HepG2 (cell line): ENCODE results near the gene BAIAP3. TPM values are rescaled to one million over a fixed set of nuclear protein-coding genes. Genes with fewer than 3 reads are reported as not detected.
A peak's percentile ranks its signal among the peaks of the same experiment; 100 is the strongest.

Experiments used
- ARID2 ChIP-seq: sonication (generic); formaldehyde crosslinking; IDR thresholded peaks from 2 replicates; pipeline ENCODE4 v1.8.1; 2022; ENCODE audit warnings: mild to moderate bottlenecking, missing genetic modification reagents, borderline replicate concordance
- ARNT ChIP-seq: fragments of 450-650 bp; IDR thresholded peaks from 2 replicates; pipeline ENCODE4 v1.6.1; 2017
- ESRRA ChIP-seq: sonication (generic); formaldehyde crosslinking; IDR thresholded peaks from 2 replicates; pipeline ENCODE4 v1.5.1; 2020; ENCODE audit warnings: mild to moderate bottlenecking, low read depth, missing genetic modification reagents
- HOXA9 ChIP-seq: sonication (generic); formaldehyde crosslinking; IDR thresholded peaks from 2 replicates; pipeline ENCODE4 v1.8.1; 2022; ENCODE audit warnings: missing genetic modification reagents, mild to moderate bottlenecking, moderate library complexity, borderline replicate concordance
- MXD4 ChIP-seq: IDR thresholded peaks from 2 replicates; pipeline ENCODE4 v1.6.1; 2016; ENCODE audit warnings: mild to moderate bottlenecking, missing biosample characterization, missing genetic modification reagents
- NFRKB ChIP-seq: fragments of 450-650 bp; IDR thresholded peaks from 2 replicates; pipeline ENCODE4 v1.6.1; 2017
- NR1H2 ChIP-seq: sonication (generic); formaldehyde crosslinking; IDR thresholded peaks from 2 replicates; pipeline ENCODE4 v1.8.1; 2022; ENCODE audit warnings: low read depth, missing genetic modification reagents, borderline replicate concordance
- NR2C2 ChIP-seq: sonication (generic); formaldehyde crosslinking; IDR thresholded peaks from 2 replicates; pipeline ENCODE4 v1.4.0; 2020; ENCODE audit warnings: missing genetic modification reagents, mild to moderate bottlenecking, moderate library complexity, borderline replicate concordance
- RELA ChIP-seq: sonication (generic); formaldehyde crosslinking; IDR thresholded peaks from 2 replicates; pipeline ENCODE4 v1.4.0; 2020; ENCODE audit warnings: missing genetic modification reagents
- TP53 ChIP-seq: sonication (generic); formaldehyde crosslinking; conservative IDR thresholded peaks from 2 replicates; pipeline ENCODE4 v1.4.0; 2020; ENCODE audit warnings: missing genetic modification reagents
- ZBTB7B ChIP-seq: sonication (generic); formaldehyde crosslinking; IDR thresholded peaks from 2 replicates; pipeline ENCODE4 v1.4.0; 2020; ENCODE audit warnings: missing genetic modification reagents
- ZC3H13 ChIP-seq: sonication (generic); formaldehyde crosslinking; IDR thresholded peaks from 2 replicates; pipeline ENCODE4 v1.8.1; 2023; ENCODE audit warnings: mild to moderate bottlenecking, missing genetic modification reagents, moderate library complexity
- ZFP62 ChIP-seq: sonication (generic); formaldehyde crosslinking; IDR thresholded peaks from 2 replicates; pipeline ENCODE4 v1.4.0; 2020; ENCODE audit warnings: missing genetic modification reagents
- ZFX ChIP-seq: sonication (generic); formaldehyde crosslinking; IDR thresholded peaks from 2 replicates; pipeline ENCODE4 v1.4.0; 2020; ENCODE audit warnings: mild to moderate bottlenecking, low read depth, missing genetic modification reagents, moderate library complexity
- ZNF430 ChIP-seq: sonication (generic); formaldehyde crosslinking; IDR thresholded peaks from 2 replicates; pipeline ENCODE4 v1.9.0; 2021; ENCODE audit warnings: mild to moderate bottlenecking, missing genetic modification reagents
- ZNF441 ChIP-seq: sonication (generic); formaldehyde crosslinking; IDR thresholded peaks from 2 replicates; pipeline ENCODE4 v1.7.0; 2021; ENCODE audit warnings: missing genetic modification reagents, borderline replicate concordance
- ZNF761 ChIP-seq: sonication (generic); formaldehyde crosslinking; conservative IDR thresholded peaks from 2 replicates; pipeline ENCODE4 v1.4.0; 2020; ENCODE audit warnings: mild to moderate bottlenecking, missing genetic modification reagents
- ZNF790 ChIP-seq: sonication (generic); formaldehyde crosslinking; IDR thresholded peaks from 2 replicates; pipeline ENCODE4 v1.8.0; 2022; ENCODE audit warnings: missing genetic modification reagents, mild to moderate bottlenecking, borderline replicate concordance
- polyA plus RNA-seq, 8 experiments: library from polyadenylated mRNA; depleted of rRNA in 3 of 8; stranded (reverse) in 7 of 8; unstranded in 1 of 8; fragments of >200 nt; fragmentation: Illumina TruSeq in 4 of 8; extraction: Trizol in 4 of 8; gene quantifications; 2 replicates each; pipeline versions ENCODE4 v1.2.1 to v1.2.3, GENCODE V29; 2011 to 2016; ENCODE audit warnings: low read depth in 4 of 8, missing spikeins in 1 of 8, mixed read lengths in 1 of 8; ENCODE audit not compliant: insufficient read depth in 1 of 8
- total RNA-seq, 5 experiments: library from RNA; depleted of rRNA; stranded (reverse); fragments of >200 nt; fragmentation: Illumina TruSeq; extraction: Trizol; gene quantifications; 2 replicates each; pipeline ENCODE4 v1.2.3, GENCODE V29; 2016; ENCODE audit warnings: low read depth in 1 of 5
- TF ChIP-seq, protein P1 (sequence below): fragments of 450-650 bp; IDR thresholded peaks from 2 replicates; pipeline ENCODE4 v1.6.1; 2017; ENCODE audit warnings: mild to moderate bottlenecking
- TF ChIP-seq, protein P2 (sequence below): sonication (generic); formaldehyde crosslinking; IDR thresholded peaks from 2 replicates; pipeline ENCODE4 v1.4.0; 2020; ENCODE audit warnings: mild to moderate bottlenecking, low read depth, missing genetic modification reagents
- TF ChIP-seq, protein P3 (sequence below): fragments of 450-650 bp; IDR thresholded peaks from 2 replicates; pipeline ENCODE4 v1.6.1; 2017
- TF ChIP-seq, protein P4 (sequence below): sonication (generic); formaldehyde crosslinking; IDR thresholded peaks from 2 replicates; pipeline ENCODE4 v1.4.0; 2020; ENCODE audit warnings: missing genetic modification reagents
- TF ChIP-seq, protein P5 (sequence below): sonication (generic); formaldehyde crosslinking; IDR thresholded peaks from 2 replicates; pipeline ENCODE4 v1.5.0; 2020; ENCODE audit warnings: missing genetic modification reagents

The BAIAP3 gene
- total and polyA plus RNA-seq, 2 of the 13 experiments (the other 11 are each of a cell fraction or from before 2014, with no cell fraction given): 3.2 to 5.7 TPM

DNA sequence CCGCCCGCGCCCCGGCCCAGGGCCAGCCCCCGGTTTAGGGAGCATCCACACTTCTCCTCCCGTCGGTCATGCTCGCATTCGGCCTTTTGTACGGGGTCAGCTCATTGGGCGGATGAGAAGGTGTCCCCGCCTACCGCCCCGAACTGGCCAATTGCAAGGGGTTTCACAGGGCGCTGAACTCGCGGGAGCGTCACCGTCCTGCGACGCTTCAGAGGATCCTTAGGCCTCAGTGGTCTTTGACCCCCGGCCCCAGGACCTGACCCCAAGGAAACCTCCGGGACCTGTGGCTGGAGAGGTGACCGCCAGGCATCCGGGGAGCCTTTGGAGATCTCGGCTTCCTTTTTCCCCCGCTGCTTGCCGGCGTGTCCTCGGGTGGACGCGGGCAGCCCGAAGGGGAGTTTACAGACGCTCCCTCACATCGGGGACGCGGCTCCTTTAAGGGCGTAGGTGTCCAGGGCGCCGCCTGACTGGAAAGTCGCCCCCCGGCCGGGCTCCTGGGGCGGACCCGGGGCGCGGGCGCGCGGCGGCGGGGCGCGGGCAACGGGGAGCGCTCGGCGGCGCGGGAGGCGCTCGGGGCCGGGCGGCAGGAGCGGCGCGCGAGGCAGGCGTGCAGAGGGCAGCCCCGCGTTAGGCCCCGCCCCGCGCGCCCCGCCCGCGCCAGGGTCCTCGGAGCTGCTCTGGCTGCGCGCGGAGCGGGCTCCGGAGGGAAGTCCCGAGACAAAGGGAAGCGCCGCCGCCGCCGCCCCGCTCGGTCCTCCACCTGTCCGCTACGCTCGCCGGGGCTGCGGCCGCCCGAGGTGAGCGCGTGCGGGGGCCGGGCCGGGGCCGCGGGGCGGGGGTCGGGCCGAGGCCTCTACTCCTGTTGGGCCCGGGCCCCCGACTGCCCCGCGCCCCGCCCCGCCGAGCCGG lies 24.2 kb upstream of the BAIAP3 start, which contains the start of gene UBE2I (continued):
- TF ChIP-seq, protein P1, sequence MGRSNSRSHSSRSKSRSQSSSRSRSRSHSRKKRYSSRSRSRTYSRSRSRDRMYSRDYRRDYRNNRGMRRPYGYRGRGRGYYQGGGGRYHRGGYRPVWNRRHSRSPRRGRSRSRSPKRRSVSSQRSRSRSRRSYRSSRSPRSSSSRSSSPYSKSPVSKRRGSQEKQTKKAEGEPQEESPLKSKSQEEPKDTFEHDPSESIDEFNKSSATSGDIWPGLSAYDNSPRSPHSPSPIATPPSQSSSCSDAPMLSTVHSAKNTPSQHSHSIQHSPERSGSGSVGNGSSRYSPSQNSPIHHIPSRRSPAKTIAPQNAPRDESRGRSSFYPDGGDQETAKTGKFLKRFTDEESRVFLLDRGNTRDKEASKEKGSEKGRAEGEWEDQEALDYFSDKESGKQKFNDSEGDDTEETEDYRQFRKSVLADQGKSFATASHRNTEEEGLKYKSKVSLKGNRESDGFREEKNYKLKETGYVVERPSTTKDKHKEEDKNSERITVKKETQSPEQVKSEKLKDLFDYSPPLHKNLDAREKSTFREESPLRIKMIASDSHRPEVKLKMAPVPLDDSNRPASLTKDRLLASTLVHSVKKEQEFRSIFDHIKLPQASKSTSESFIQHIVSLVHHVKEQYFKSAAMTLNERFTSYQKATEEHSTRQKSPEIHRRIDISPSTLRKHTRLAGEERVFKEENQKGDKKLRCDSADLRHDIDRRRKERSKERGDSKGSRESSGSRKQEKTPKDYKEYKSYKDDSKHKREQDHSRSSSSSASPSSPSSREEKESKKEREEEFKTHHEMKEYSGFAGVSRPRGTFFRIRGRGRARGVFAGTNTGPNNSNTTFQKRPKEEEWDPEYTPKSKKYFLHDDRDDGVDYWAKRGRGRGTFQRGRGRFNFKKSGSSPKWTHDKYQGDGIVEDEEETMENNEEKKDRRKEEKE: no peak
- TF ChIP-seq NR1H2 (peak; percentile 71; the same call in 1 of the 2 replicates), ZFX (CRISPR knock-in tag) (peak; percentile 100), ZNF441 (peak; percentile 93), HOXA9 (no peak), ZBTB7B (peak; percentile 53; the same call in 1 of the 2 replicates), MXD4 (0 out of 2 replicates have a peak, but pooled peaks have one; percentile 36), NFRKB (no peak), TP53 (CRISPR knock-in tag) (0 out of 2 replicates have a peak, but pooled peaks have one; percentile 55), ESRRA (CRISPR knock-in tag) (no peak), ZFP62 (no peak), ARID2 (CRISPR knock-in tag) (no peak), ARNT (no peak), ZNF430 (peak; percentile 98), ZC3H13 (CRISPR knock-in tag) (no peak), NR2C2 (CRISPR knock-in tag) (peak; percentile 79), ZNF761 (no peak), RELA (CRISPR knock-in tag) (no peak), ZNF790 (CRISPR knock-in tag) (peak; percentile 95)
- TF ChIP-seq, protein P2, sequence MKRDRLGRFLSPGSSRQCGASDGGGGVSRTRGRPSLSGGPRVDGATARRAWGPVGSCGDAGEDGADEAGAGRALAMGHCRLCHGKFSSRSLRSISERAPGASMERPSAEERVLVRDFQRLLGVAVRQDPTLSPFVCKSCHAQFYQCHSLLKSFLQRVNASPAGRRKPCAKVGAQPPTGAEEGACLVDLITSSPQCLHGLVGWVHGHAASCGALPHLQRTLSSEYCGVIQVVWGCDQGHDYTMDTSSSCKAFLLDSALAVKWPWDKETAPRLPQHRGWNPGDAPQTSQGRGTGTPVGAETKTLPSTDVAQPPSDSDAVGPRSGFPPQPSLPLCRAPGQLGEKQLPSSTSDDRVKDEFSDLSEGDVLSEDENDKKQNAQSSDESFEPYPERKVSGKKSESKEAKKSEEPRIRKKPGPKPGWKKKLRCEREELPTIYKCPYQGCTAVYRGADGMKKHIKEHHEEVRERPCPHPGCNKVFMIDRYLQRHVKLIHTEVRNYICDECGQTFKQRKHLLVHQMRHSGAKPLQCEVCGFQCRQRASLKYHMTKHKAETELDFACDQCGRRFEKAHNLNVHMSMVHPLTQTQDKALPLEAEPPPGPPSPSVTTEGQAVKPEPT (CRISPR knock-in tag): no peak
- TF ChIP-seq, protein P3, sequence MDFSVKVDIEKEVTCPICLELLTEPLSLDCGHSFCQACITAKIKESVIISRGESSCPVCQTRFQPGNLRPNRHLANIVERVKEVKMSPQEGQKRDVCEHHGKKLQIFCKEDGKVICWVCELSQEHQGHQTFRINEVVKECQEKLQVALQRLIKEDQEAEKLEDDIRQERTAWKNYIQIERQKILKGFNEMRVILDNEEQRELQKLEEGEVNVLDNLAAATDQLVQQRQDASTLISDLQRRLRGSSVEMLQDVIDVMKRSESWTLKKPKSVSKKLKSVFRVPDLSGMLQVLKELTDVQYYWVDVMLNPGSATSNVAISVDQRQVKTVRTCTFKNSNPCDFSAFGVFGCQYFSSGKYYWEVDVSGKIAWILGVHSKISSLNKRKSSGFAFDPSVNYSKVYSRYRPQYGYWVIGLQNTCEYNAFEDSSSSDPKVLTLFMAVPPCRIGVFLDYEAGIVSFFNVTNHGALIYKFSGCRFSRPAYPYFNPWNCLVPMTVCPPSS: no peak
- TF ChIP-seq, protein P4, sequence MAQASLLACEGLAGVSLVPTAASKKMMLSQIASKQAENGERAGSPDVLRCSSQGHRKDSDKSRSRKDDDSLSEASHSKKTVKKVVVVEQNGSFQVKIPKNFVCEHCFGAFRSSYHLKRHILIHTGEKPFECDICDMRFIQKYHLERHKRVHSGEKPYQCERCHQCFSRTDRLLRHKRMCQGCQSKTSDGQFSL (CRISPR knock-in tag): no peak; the same call in 1 of the 2 replicates
- TF ChIP-seq, protein P5, sequence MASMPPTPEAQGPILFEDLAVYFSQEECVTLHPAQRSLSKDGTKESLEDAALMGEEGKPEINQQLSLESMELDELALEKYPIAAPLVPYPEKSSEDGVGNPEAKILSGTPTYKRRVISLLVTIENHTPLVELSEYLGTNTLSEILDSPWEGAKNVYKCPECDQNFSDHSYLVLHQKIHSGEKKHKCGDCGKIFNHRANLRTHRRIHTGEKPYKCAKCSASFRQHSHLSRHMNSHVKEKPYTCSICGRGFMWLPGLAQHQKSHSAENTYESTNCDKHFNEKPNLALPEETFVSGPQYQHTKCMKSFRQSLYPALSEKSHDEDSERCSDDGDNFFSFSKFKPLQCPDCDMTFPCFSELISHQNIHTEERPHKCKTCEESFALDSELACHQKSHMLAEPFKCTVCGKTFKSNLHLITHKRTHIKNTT (CRISPR knock-in tag): no peak
